GM15510 (cell line): ENCODE measurements around the gene VTN.

Source experiments
- POLR2A ChIP-seq: IDR thresholded peaks from 3 replicates; pipeline ENCODE4 v1.6.1; 2011; ENCODE audit warnings: borderline replicate concordance; ENCODE audit not compliant: insufficient read length; ENCODE audit errors: extremely low read depth

The VTN gene

GRCh38 chr17:28366605-28367004 lies 3.5 kb downstream of the VTN start:
- no peak for TF ChIP-seq POLR2A

DNA sequence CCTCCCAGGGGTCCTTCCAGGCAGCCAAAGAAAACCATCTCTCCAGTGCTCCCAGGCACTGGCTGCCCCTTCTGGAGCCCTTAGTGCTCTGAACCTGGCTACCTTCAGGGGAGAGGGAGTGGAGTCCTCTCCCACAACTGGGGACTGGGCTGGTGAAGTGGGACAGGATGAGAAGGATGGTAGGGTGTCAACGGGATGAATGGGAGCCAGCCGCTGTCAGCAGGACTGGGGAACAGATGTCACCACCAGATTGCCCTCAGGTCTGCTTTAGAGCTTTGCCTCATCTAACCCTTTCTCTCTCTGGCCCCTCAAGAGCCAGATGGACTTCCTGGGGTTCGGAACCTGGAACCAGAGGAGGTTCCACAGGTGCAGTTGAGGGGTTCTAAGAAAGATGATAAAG lies 4.6 kb downstream of the VTN start:
- TF ChIP-seq POLR2A, result no peak

DNA sequence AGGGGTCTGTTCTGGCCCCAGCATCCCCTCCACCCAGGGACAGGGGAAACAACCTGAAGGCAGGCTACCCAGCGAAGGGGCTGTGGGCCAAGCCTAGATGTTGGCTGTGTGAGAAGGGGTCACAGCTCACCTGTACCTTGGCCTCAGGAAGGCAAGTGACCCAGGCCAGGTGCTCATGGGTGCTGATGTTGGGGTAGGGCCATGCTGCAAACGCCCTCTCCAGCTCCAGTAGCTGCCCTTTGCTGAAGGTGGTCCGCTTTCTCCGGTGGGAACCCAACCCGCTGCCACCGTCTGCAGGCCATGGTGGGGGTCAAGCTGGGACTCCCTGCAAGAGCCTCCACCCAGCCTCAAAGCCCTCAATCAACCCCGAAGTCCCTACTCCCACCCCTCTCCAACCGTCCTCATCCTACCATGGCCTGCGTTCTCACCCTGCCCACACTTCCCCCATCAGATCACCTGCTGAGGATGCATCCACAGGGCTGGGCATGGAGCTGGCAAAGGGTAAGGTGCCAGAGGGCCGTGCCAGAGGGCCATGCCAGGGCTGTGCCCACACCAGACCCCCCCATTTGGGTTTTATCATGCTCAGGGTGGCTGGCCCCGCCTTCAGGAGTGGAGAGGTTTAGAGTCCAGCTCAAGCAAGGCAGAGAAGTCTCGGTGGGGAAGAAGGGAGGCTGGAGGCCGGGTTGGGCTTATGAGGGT lies 5.3 kb downstream of the VTN start, which contains the start of gene SEBOX:
Gene SEBOX (minus strand): TSS at position 535 of the 699 bp plus-strand sequence. CDS start 48 bp downstream, at position 487.
- no peak for TF ChIP-seq POLR2A

DNA sequence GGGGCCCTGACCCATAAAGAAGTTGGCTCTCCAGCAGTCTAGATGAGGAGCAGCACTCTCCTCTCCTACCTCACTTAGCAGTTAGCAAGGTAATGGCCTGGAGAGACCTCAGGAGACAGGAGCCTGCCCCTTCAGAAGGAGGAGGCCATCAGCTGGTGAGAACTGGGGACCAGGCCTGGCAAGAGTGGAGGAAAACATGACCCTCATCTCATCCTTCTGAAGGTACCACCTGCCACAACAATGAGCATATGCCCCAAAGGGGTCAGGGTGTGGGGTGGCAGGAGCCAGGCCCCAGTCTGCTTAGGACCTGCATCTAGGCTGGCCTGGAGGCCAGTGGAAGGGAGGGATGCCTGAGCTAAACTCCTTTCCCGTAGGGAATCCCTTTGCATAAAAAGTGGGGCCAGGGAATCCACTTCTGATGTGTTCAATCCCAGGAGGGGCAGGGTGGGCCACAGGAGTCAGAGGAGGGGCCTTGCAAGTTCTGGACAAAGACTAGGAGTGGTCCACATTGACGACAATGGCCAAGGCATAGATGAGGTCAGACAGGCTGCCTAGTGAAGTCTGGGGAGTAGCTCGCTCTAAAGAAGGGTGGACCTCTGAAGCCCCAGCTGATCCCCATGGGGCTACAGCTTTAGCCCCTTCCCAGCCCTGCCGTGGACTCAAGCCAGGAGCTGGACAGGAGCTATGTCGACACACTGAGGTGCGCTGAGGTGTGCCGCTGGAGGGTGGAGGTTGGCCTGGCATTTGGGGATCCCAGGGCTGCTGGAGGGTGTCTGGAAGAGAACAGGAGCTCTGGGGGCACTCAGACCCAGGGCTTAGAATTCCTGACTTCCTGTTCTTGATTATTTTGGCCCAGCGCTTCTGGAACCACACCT lies 6.1 kb downstream of the VTN start:
- TF ChIP-seq POLR2A, result no peak

GRCh38 chr17:28363186-28363585 lies 6.9 kb downstream of the VTN start:
- TF ChIP-seq POLR2A, result no peak

DNA sequence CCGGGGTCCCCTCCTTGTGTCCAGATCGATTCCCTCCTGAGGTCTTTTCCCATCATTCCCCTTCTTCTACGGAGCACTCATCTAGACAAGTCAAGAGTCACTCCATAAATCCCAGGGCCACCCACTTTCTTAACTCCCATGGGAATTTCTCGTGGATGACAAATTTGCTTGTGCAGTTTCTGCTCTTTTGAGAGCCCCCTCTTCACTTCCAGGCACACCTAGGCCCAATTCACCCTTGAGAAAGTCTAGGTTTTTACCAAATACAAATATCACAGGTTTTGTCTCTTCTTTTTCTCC lies 12.3 kb downstream of the VTN start:
- no peak for TF ChIP-seq POLR2A

- peak; percentile 97 for TF ChIP-seq POLR2A
These were observed 12.8 kb downstream of the VTN start, which contains the start of gene POLDIP2 for GRCh38 chr17:28357061-28357900. Gene POLDIP2 (minus strand): TSS chr17:28357527. CDS start chr17:28357448, 79 bp downstream.

DNA sequence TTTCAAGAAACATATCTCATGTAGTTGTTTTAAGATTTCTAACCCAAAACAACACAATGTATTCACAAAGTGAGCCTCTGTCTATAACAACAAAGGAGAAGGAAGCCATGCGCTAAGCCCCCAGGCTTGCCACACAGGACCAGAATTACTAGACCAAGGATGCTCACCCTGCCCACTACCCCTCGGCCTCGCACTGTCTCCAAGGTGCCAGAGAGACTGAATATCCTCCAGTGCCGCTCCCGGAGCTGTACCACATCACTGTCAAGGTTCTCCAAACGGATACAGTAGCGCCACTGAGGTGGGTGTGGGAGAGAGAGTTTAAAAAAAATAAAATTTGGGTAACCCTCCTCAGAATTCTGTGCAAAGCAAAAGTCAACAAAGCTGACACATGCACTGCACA lies 19.8 kb downstream of the VTN start:
- TF ChIP-seq POLR2A, result no peak

DNA sequence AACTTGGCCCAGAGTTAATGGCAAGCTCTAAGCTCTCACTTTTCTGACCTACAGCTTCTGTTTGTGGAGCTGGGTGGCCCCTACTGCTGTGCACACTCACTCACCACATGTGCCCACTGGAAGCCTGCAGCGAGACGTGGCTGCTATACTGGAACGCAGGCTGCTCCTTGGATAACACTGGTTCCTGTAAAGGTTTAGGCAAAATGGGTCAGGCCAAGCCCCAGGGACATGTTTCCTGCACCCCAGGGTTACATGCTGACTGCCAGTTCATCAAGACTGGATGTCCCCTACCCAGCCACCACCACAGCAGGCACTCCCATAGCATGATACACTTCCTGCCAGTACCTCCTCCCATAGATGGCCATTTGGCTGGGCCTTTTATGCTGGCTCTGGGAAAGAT lies 21.1 kb downstream of the VTN start:
- no peak for TF ChIP-seq POLR2A

DNA sequence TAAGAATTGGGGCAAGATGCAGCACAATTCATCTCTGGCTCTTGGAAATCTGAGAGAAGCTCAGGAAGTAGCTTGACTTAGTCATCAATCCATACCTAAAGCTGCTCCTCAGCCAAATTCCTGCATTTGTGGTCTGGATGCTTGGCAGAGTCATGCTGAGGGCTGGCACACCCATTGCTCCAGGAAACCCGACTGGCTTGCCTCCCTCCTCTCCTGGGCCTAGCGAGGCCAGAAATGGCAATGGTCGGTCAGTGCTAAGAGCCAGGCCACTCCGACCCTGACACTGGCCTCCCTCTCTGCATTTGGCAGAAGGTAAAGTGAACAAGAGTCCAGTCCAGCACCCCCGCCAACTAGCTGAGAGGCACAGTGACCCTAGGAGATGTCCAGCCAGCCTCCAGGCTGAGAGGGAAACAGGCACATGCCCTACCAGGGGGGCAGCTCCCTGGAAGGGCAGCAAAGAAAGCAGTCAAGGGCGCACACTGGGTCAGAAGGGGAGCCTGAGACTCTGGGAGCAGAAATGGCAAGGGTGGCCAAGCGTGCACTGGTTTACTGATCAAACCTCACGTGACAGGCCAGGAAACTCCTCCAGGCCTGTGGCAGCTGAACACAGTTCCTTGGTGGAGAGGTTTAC lies 22.7 kb downstream of the VTN start:
- TF ChIP-seq POLR2A, result no peak

DNA sequence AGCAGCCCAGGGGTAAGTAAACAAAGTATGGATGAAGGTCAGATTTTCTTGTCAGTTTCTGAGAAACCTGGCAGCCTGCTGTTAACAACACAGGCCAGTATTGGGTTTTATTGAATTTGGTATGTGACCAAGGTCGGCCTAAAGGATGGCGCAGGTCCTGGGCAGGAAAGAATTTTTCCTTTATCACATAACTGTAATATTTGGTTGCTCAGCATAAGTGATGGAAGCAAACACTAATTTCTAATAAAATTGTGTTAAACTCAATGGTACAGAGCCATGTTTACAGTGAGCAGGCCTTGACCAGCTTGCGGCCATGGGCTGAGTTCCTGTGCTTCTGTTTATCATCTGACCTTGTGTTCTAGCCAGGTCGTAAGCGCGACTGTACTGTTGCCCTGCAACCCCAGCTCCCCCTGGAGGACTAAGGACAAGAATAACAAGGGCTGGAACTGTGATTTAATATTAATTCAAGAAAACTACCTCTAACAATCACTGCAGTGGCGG lies 23.3 kb downstream of the VTN start:
- TF ChIP-seq POLR2A, result no peak

DNA sequence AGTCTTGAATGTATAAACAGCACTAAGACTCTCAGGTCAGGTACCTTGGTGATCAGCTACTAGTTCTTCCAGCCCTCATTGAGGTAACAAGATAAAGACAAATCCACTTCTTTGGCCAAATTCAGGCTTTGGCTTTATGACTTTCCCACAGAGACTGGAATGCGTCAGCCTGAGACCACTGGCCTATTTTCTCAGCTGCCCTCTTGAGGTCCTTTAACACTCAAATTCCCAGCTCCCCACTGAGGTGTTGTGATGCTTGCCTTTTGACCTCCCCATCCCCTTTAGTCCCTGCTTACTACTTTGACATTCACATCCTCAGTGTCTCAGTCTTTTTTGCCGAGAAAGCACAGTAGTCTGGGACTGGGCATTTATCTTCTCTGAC lies 23.9 kb downstream of the VTN start:
- TF ChIP-seq POLR2A, result no peak

DNA sequence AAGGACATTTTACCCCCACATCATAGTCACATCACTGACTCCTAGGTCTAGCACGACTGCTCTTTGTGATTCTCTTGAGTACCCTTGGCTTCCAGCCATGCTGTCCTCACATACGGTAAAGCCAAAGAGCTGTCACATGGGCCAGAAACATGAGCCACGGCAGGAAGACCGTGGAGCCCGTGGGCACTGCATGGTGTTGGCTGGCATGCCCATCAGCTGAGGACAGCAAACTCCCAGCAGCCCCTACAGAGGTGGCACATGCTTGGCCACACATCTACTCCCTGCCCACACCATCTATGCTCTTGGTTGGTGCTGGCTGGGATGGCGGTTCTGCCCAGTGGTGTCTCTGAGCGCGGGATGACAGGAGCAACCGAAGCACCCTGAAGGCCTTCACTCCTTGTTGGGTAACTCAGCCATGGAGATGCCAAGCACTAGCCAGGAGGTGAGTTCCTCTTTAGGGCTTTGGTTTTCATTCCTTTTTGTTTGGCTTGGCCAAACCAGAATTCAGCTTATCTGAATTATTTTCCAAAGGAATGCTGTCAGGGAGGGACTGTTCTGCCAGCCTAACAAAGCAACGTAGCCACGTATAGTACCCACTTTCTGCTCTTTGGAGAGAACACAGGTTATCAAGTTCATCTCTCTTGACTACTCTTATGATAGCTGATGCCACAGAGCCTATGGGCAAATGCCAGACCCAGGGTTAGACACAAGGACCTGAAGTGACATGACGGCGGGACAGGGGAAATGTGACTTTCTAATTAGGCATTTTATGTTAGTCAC lies 24.5 kb downstream of the VTN start:
- TF ChIP-seq POLR2A, result peak; percentile 17
